ENCODE measurements around the gene VSTM4. TPM values are rescaled to one million over a fixed set of nuclear protein-coding genes. Genes with fewer than 3 reads are reported as not detected.

Gene VSTM4
- total and polyA plus RNA-seq, 2 donors (not counting 1 experiment from before 2014, with no cell fraction given): 8.1 to 27.9 TPM

- H3K27me3 ChIP-seq (ENCODE audit: control insufficient read depth, insufficient read depth, low read length): peaks cover 8% of the 10 kb centered on the region
- TF ChIP-seq CTCF (conservative IDR thresholded peaks at IDR 0.05 in 1 of 2, IDR thresholded peaks at IDR 0.05 in 1 of 2; ENCODE audit: low read depth in 1 of 2, low read length in 2 of 2) (no peak), EZH2 (IDR thresholded peaks at IDR 0.05; ENCODE audit: low read length, missing control alignments) (no peak)
- H2AFZ ChIP-seq (ENCODE audit: low read length): peak overlapping the region; percentile 17
- H3K4me2 ChIP-seq (ENCODE audit: extremely low read depth, insufficient read depth, low read length): peak overlapping the region; percentile 51
- H3K9me3 ChIP-seq (ENCODE audit: control insufficient read depth, insufficient read depth, low read depth, low read length): no peaks in the 10 kb centered on the region
- DNase-seq (ENCODE audit: low read depth in 2 of 2): no peak
- no peaks in the 10 kb centered on the region for H4K20me1 ChIP-seq (ENCODE audit: control insufficient read depth, extremely low read depth, insufficient read depth, low read length)
- peak overlapping the region; percentile 23 for H3K9ac ChIP-seq (ENCODE audit: insufficient read depth, low read length)
- peak overlapping the region in 2 of 4 experiments; percentile 21 to 50 for H3K4me3 ChIP-seq (replicated peaks in 1 of 4; ENCODE audit: control extremely low read depth in 1 of 4, insufficient read depth in 1 of 4, low read depth in 3 of 4, low read length in 4 of 4)
- no peaks in the 10 kb centered on the region for H3K79me2 ChIP-seq (ENCODE audit: control insufficient read depth, insufficient read depth, low read length)
- H3K4me1 ChIP-seq (ENCODE audit: control insufficient read depth, extremely low read depth, insufficient read depth, low read length): peaks cover 5% of the 10 kb centered on the region
- no peaks in the 10 kb centered on the region for H3K36me3 ChIP-seq (ENCODE audit: control insufficient read depth, insufficient read depth, low read length)
- H3K27ac ChIP-seq (ENCODE audit: insufficient read depth, low read length): no peak overlapping the region
These were observed 630 bp upstream of the VSTM4 start for GRCh38 chr10:49115796-49116508.

GRCh38 chr10:49114718-49115014 lies 656 bp downstream of the VSTM4 start:
- H3K9me3 ChIP-seq (ENCODE audit: control insufficient read depth, insufficient read depth, low read depth, low read length): no peaks in the 10 kb centered on the region
- no peaks in the 10 kb centered on the region for H3K36me3 ChIP-seq (ENCODE audit: control insufficient read depth, insufficient read depth, low read length)
- H3K4me3 ChIP-seq (replicated peaks in 1 of 4; ENCODE audit: control extremely low read depth in 1 of 4, insufficient read depth in 1 of 4, low read depth in 3 of 4, low read length in 4 of 4): peak overlapping the region; percentile 60 to 76 (median 70)
- no peaks in the 10 kb centered on the region for H3K79me2 ChIP-seq (ENCODE audit: control insufficient read depth, insufficient read depth, low read length)
- H3K27me3 ChIP-seq (ENCODE audit: control insufficient read depth, insufficient read depth, low read length): peaks cover 7% of the 10 kb centered on the region
- peak overlapping the region; percentile 71 for H3K9ac ChIP-seq (ENCODE audit: insufficient read depth, low read length)
- H4K20me1 ChIP-seq (ENCODE audit: control insufficient read depth, extremely low read depth, insufficient read depth, low read length): no peaks in the 10 kb centered on the region
- H3K27ac ChIP-seq (ENCODE audit: insufficient read depth, low read length): peak overlapping the region; percentile 67
- DNase-seq (ENCODE audit: low read depth in 2 of 2): peak in 1 of 2 donors; percentile 54
- H3K4me1 ChIP-seq (ENCODE audit: control insufficient read depth, extremely low read depth, insufficient read depth, low read length): peaks cover 8% of the 10 kb centered on the region
- TF ChIP-seq EZH2 (IDR thresholded peaks at IDR 0.05; ENCODE audit: low read length, missing control alignments) (no peak), CTCF (conservative IDR thresholded peaks at IDR 0.05 in 1 of 2, IDR thresholded peaks at IDR 0.05 in 1 of 2; ENCODE audit: low read depth in 1 of 2, low read length in 2 of 2) (no peak)
- peak overlapping the region; percentile 79 for H3K4me2 ChIP-seq (ENCODE audit: extremely low read depth, insufficient read depth, low read length)
- peak overlapping the region; percentile 71 for H2AFZ ChIP-seq (ENCODE audit: low read length)

- Histone ChIP-seq H3K9ac (ENCODE audit: insufficient read depth, low read length) (no peak overlapping the region), H3K36me3 (ENCODE audit: control insufficient read depth, insufficient read depth, low read length) (no peaks in the 10 kb centered on the region), H3K27me3 (ENCODE audit: control insufficient read depth, insufficient read depth, low read length) (peaks cover 3% of the 10 kb centered on the region), H3K9me3 (ENCODE audit: control insufficient read depth, insufficient read depth, low read depth, low read length) (no peaks in the 10 kb centered on the region), H2AFZ (ENCODE audit: low read length) (no peak overlapping the region), H3K79me2 (ENCODE audit: control insufficient read depth, insufficient read depth, low read length) (no peaks in the 10 kb centered on the region), H3K4me2 (ENCODE audit: extremely low read depth, insufficient read depth, low read length) (peak overlapping the region; percentile 54), H3K4me3 (replicated peaks in 1 of 4; ENCODE audit: control extremely low read depth in 1 of 4, insufficient read depth in 1 of 4, low read depth in 3 of 4, low read length in 4 of 4) (peak overlapping the region in 1 of 4 experiments; percentile 76), H3K27ac (ENCODE audit: insufficient read depth, low read length) (no peak overlapping the region), H4K20me1 (ENCODE audit: control insufficient read depth, extremely low read depth, insufficient read depth, low read length) (no peaks in the 10 kb centered on the region), H3K4me1 (ENCODE audit: control insufficient read depth, extremely low read depth, insufficient read depth, low read length) (peaks cover 15% of the 10 kb centered on the region)
- peak in 1 of 2 donors; percentile 13 for DNase-seq (ENCODE audit: low read depth in 2 of 2)
- TF ChIP-seq EZH2 (IDR thresholded peaks at IDR 0.05; ENCODE audit: low read length, missing control alignments) (no peak), CTCF (conservative IDR thresholded peaks at IDR 0.05 in 1 of 2, IDR thresholded peaks at IDR 0.05 in 1 of 2; ENCODE audit: low read depth in 1 of 2, low read length in 2 of 2) (no peak)
These were observed 1.6 kb downstream of the VSTM4 start for GRCh38 chr10:49113741-49114141.
